Panc1 (cell line): Measurements from ENCODE around the gene BHLHA15.

Experiments used
- CTCF ChIP-seq: fragments of 450-650 bp; IDR thresholded peaks from 2 replicates; pipeline ENCODE4 v1.5.1; 2017; ENCODE audit warnings: mild to moderate bottlenecking
- POLR2AphosphoS5 ChIP-seq: IDR thresholded peaks from 2 replicates; pipeline ENCODE4 v1.6.1; 2012; ENCODE audit warnings: mild to moderate bottlenecking, low read depth, low read length, moderate library complexity
- SIN3A ChIP-seq: IDR thresholded peaks from 2 replicates; pipeline ENCODE4 v1.6.1; 2012; ENCODE audit warnings: low read depth, mild to moderate bottlenecking, low read length, moderate library complexity, borderline replicate concordance; ENCODE audit not compliant: insufficient read depth
- TCF7L2 ChIP-seq: IDR thresholded peaks from 2 replicates; pipeline ENCODE4 v1.6.1; 2011; ENCODE audit warnings: mild to moderate bottlenecking, low read depth, low read length, inconsistent platforms
- TF ChIP-seq, protein P1 (sequence below), 2 experiments: IDR thresholded peaks; 2 replicates each; pipeline ENCODE4 v1.6.1; 2011 to 2012; ENCODE audit warnings: low read depth in 2 of 2, control low read depth in 1 of 2, low read length in 1 of 2, mild to moderate bottlenecking in 1 of 2, moderate library complexity in 1 of 2; ENCODE audit not compliant: insufficient read depth in 1 of 2

- TF ChIP-seq CTCF (no peak), POLR2AphosphoS5 (no peak), TCF7L2 (no peak), SIN3A (no peak)
- TF ChIP-seq, protein P1, sequence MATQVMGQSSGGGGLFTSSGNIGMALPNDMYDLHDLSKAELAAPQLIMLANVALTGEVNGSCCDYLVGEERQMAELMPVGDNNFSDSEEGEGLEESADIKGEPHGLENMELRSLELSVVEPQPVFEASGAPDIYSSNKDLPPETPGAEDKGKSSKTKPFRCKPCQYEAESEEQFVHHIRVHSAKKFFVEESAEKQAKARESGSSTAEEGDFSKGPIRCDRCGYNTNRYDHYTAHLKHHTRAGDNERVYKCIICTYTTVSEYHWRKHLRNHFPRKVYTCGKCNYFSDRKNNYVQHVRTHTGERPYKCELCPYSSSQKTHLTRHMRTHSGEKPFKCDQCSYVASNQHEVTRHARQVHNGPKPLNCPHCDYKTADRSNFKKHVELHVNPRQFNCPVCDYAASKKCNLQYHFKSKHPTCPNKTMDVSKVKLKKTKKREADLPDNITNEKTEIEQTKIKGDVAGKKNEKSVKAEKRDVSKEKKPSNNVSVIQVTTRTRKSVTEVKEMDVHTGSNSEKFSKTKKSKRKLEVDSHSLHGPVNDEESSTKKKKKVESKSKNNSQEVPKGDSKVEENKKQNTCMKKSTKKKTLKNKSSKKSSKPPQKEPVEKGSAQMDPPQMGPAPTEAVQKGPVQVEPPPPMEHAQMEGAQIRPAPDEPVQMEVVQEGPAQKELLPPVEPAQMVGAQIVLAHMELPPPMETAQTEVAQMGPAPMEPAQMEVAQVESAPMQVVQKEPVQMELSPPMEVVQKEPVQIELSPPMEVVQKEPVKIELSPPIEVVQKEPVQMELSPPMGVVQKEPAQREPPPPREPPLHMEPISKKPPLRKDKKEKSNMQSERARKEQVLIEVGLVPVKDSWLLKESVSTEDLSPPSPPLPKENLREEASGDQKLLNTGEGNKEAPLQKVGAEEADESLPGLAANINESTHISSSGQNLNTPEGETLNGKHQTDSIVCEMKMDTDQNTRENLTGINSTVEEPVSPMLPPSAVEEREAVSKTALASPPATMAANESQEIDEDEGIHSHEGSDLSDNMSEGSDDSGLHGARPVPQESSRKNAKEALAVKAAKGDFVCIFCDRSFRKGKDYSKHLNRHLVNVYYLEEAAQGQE (IDR thresholded peaks at IDR 0.05; ENCODE audit: insufficient read depth in 1 of 2, low read depth in 2 of 2, low read length in 1 of 2) = no peak
Observed at GRCh38 chr7:98254516-98254915, 43.3 kb downstream of the BHLHA15 start.
